Mesenchymal stem cell (in vitro differentiated cells and primary cell): ENCODE data around the gene TMEM225B.

ENCODE experiments used
- DNase-seq: peaks from one replicate; pipeline ENCODE4 v3.0.0-alpha.2; 2013
- H2AFZ ChIP-seq: one replicate; pipeline ENCODE4 v1.6.1; 2013; ENCODE audit warnings: low read depth, mild to moderate bottlenecking, control low read depth, inconsistent platforms, low read length, moderate library complexity
- H2AK5ac ChIP-seq: 2 replicates; pipeline ENCODE4 v1.6.1; 2013; ENCODE audit warnings: low read length, moderate library complexity, mild to moderate bottlenecking, inconsistent platforms; ENCODE audit not compliant: severe bottlenecking
- H2BK120ac ChIP-seq: one replicate; pipeline ENCODE4 v1.6.1; 2013; ENCODE audit warnings: low read depth, mild to moderate bottlenecking, inconsistent platforms, low read length, moderate library complexity
- H2BK12ac ChIP-seq, 2 experiments: one replicate each; pipeline ENCODE4 v1.6.1; 2013; ENCODE audit warnings: inconsistent platforms in 2 of 2, low read length in 2 of 2, mild to moderate bottlenecking in 2 of 2, moderate library complexity in 2 of 2, control low read depth in 1 of 2
- H2BK15ac ChIP-seq: one replicate; pipeline ENCODE4 v1.6.1; 2013; ENCODE audit warnings: mild to moderate bottlenecking, low read depth, inconsistent platforms; ENCODE audit not compliant: poor library complexity, severe bottlenecking
- H2BK5ac ChIP-seq: 2 replicates; pipeline ENCODE4 v1.6.1; 2013; ENCODE audit warnings: low read depth, mild to moderate bottlenecking, low read length, control low read depth, inconsistent platforms; ENCODE audit not compliant: poor library complexity, severe bottlenecking
- H3K14ac ChIP-seq, 2 experiments: one replicate each; pipeline ENCODE4 v1.6.1; 2013; ENCODE audit warnings: inconsistent platforms in 2 of 2, low read length in 2 of 2, control low read depth in 1 of 2, mild to moderate bottlenecking in 1 of 2, moderate library complexity in 1 of 2
- H3K18ac ChIP-seq, 2 experiments: one replicate each; pipeline ENCODE4 v1.6.1; 2013; ENCODE audit warnings: inconsistent platforms in 2 of 2, low read length in 2 of 2, control low read depth in 1 of 2, low read depth in 1 of 2, mild to moderate bottlenecking in 1 of 2
- H3K23ac ChIP-seq, 2 experiments: one replicate each; pipeline ENCODE4 v1.6.1; 2013; ENCODE audit warnings: inconsistent platforms in 2 of 2, low read length in 2 of 2, mild to moderate bottlenecking in 2 of 2, moderate library complexity in 2 of 2, control low read depth in 1 of 2
- H3K27ac ChIP-seq: 2 replicates; pipeline ENCODE4 v1.5.1; 2013; ENCODE audit warnings: mild to moderate bottlenecking, moderate library complexity, low read length, control low read depth, inconsistent platforms; ENCODE audit not compliant: poor library complexity, severe bottlenecking
- H3K27me3 ChIP-seq, 2 experiments: 2 replicates each; pipeline versions ENCODE4 v1.6.1 to v1.7.0; 2013; ENCODE audit warnings: low read length in 2 of 2, mild to moderate bottlenecking in 2 of 2, moderate library complexity in 2 of 2, control low read depth in 1 of 2, inconsistent platforms in 1 of 2; ENCODE audit not compliant: control insufficient read depth in 1 of 2, insufficient read depth in 1 of 2
- H3K36me3 ChIP-seq, 2 experiments: 2 replicates each; pipeline versions ENCODE4 v1.6.1 to v1.7.0; 2013; ENCODE audit warnings: low read length in 2 of 2, control low read depth in 1 of 2, inconsistent platforms in 1 of 2, low read depth in 1 of 2, mild to moderate bottlenecking in 1 of 2; ENCODE audit not compliant: insufficient read depth in 2 of 2, control insufficient read depth in 1 of 2
- H3K4ac ChIP-seq, 2 experiments: one replicate each; pipeline ENCODE4 v1.6.1; 2013; ENCODE audit warnings: inconsistent platforms in 2 of 2, low read length in 2 of 2, mild to moderate bottlenecking in 2 of 2, moderate library complexity in 2 of 2, control low read depth in 1 of 2, low read depth in 1 of 2
- H3K4me1 ChIP-seq: 2 replicates; pipeline ENCODE4 v1.6.1; 2013; ENCODE audit warnings: low read depth, low read length, control low read depth; ENCODE audit not compliant: control insufficient read depth, insufficient read depth
- H3K4me2 ChIP-seq: 2 replicates; pipeline ENCODE4 v1.6.1; 2013; ENCODE audit warnings: low read length, mild to moderate bottlenecking, inconsistent platforms; ENCODE audit not compliant: poor library complexity, severe bottlenecking
- H3K4me3 ChIP-seq, 2 experiments: 2 replicates each; pipeline versions ENCODE4 v1.5.1 to v1.7.0; 2013; ENCODE audit warnings: low read length in 2 of 2, mild to moderate bottlenecking in 2 of 2, control low read depth in 1 of 2, low read depth in 1 of 2; ENCODE audit not compliant: insufficient read depth in 1 of 2
- H3K79me1 ChIP-seq: replicated peaks from 2 replicates; pipeline ENCODE4 v1.6.1; 2013; ENCODE audit warnings: mild to moderate bottlenecking, control low read depth, low read length, inconsistent platforms; ENCODE audit not compliant: poor library complexity, severe bottlenecking
- H3K9ac ChIP-seq: 2 replicates; pipeline ENCODE4 v1.7.0; 2013; ENCODE audit warnings: mild to moderate bottlenecking, low read length, moderate library complexity
- H3K9me3 ChIP-seq: 2 replicates; pipeline ENCODE4 v1.7.0; 2013; ENCODE audit warnings: mild to moderate bottlenecking, low read length; ENCODE audit not compliant: control insufficient read depth
- H4K8ac ChIP-seq: one replicate; pipeline ENCODE4 v1.6.1; 2013; ENCODE audit warnings: inconsistent platforms, mild to moderate bottlenecking, low read length, moderate library complexity
- H4K91ac ChIP-seq: one replicate; pipeline ENCODE4 v1.6.1; 2013; ENCODE audit warnings: mild to moderate bottlenecking, low read length, inconsistent platforms
- WGBS: methylation state at CpG from one replicate; pipeline ENCODE4 v1.1.7; 2013; ENCODE audit warnings: mixed read lengths; 5-methylcytosine and 5-hydroxymethylcytosine counted together

Gene TMEM225B

DNA sequence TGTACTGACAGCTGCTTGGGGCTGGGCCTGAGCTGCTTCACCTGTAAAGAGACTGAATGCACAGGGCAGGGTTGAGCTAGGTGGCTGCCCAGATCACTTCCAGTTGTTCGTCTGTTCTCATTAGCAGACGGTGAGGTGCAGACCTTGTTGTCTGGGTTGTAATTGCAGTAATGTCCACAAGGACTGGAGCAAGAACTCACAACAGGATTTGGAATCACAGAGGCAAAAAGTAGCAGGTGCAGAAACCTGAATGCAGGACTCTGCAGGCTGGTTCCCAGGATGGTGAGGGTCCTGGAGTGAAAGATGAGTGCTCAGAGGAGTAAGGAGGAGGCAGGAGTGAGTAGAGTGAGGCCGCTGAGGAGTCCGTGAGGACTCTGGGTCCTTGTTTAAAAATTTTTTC lies 27.9 kb downstream of the TMEM225B start:
- Histone ChIP-seq H3K14ac (no peak overlapping the region), H3K23ac (no peak overlapping the region)
- WGBS = 96% methylated on average over 4 of the region's 4 CpGs

DNA sequence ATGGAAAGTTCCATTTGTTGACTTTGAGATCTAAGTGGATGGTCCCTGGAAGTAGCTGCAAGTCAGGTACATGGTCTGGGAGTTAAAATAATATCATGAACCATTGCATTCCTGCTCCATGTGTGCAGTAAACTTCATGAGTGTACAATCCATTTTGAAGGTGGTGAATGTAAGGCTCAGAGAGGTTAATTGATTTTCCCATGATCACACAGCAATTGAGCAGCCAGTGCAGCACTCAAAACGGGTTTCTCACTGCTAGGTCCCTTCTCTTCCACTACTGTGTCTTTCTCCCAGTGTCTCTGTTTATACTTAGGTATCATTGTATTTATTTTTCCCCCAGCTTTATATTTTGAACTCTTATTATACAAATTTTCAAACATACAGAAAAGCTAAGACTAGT lies 28.6 kb downstream of the TMEM225B start:
- H2AK5ac ChIP-seq = no peak overlapping the region
- H3K23ac ChIP-seq = no peak overlapping the region
- no peaks in the 10 kb centered on the region for H3K9me3 ChIP-seq
- no peaks in the 10 kb centered on the region for H3K27me3 ChIP-seq
- no peak overlapping the region for H2BK5ac ChIP-seq
- no peak overlapping the region for H3K4me2 ChIP-seq
- no peak overlapping the region for H3K14ac ChIP-seq
- no peak overlapping the region for H2BK120ac ChIP-seq
- no peak overlapping the region for H3K18ac ChIP-seq
- H3K79me1 ChIP-seq = peaks cover 55% of the 10 kb centered on the region
- no CpG with 5 or more reads among the region's 1 CpG for WGBS
- H3K36me3 ChIP-seq = peaks cover 68 to 99% of the 10 kb centered on the region in 2 experiments
- H3K27ac ChIP-seq = no peak overlapping the region
- no peak overlapping the region for H3K9ac ChIP-seq
- H3K4me1 ChIP-seq = no peaks in the 10 kb centered on the region
- H4K91ac ChIP-seq = no peak overlapping the region
- H2BK15ac ChIP-seq = no peak overlapping the region
- no peak overlapping the region for H3K4ac ChIP-seq
- no peak overlapping the region for H3K4me3 ChIP-seq
- DNase-seq = no peak
- no peak overlapping the region for H2BK12ac ChIP-seq
- H2AFZ ChIP-seq = no peak overlapping the region
- no peak overlapping the region for H4K8ac ChIP-seq

More for the DNA sequence above, 27.9 kb downstream of the TMEM225B start:
- no peak for DNase-seq
- peaks cover 60% of the 10 kb centered on the region for H3K79me1 ChIP-seq
- no peak overlapping the region for H2BK120ac ChIP-seq
- no peak overlapping the region for H3K9ac ChIP-seq
- no peak overlapping the region for H3K4ac ChIP-seq
- H2BK12ac ChIP-seq = no peak overlapping the region
- no peak overlapping the region for H3K4me2 ChIP-seq
- H2BK5ac ChIP-seq = no peak overlapping the region
- no peak overlapping the region for H3K4me3 ChIP-seq
- no peak overlapping the region for H4K8ac ChIP-seq
- no peaks in the 10 kb centered on the region for H3K4me1 ChIP-seq
- no peak overlapping the region for H2AFZ ChIP-seq
- H2AK5ac ChIP-seq = no peak overlapping the region
- no peaks in the 10 kb centered on the region for H3K27me3 ChIP-seq
- H3K27ac ChIP-seq = no peak overlapping the region
- no peak overlapping the region for H3K18ac ChIP-seq
- peaks cover 73 to 100% of the 10 kb centered on the region in 2 experiments for H3K36me3 ChIP-seq
- no peak overlapping the region for H4K91ac ChIP-seq
- no peak overlapping the region for H2BK15ac ChIP-seq
- H3K9me3 ChIP-seq = no peaks in the 10 kb centered on the region

DNA sequence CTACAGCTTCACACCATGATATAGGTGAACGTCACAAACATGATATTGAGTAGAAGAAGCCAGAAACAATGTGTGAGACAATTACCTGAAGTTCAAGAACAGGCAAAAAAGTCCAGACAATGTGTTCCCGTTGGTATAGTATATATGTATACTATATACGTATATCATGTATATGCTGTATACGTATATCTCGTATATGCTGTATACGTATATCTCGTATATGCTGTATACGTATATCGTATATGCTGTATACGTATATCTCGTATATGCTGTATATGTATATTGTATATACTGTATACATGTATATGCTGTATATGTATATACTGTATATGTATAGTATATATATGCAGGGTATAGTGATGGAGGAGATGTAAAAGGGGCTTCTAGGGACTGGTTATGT lies 29.4 kb downstream of the TMEM225B start:
- no peak overlapping the region for H2BK120ac ChIP-seq
- H2BK12ac ChIP-seq = no peak overlapping the region
- no peak overlapping the region for H3K4me3 ChIP-seq
- no peak overlapping the region for H2AK5ac ChIP-seq
- WGBS = 100% methylated on average over 11 of the region's 11 CpGs
- no peak overlapping the region for H3K9ac ChIP-seq
- peaks cover 64 to 94% of the 10 kb centered on the region in 2 experiments for H3K36me3 ChIP-seq
- H4K8ac ChIP-seq = no peak overlapping the region
- no peak overlapping the region for H2BK5ac ChIP-seq
- H3K23ac ChIP-seq = no peak overlapping the region
- H4K91ac ChIP-seq = no peak overlapping the region
- no peak for DNase-seq
- no peak overlapping the region for H2AFZ ChIP-seq
- H3K14ac ChIP-seq = no peak overlapping the region
- no peak overlapping the region for H3K18ac ChIP-seq
- no peaks in the 10 kb centered on the region for H3K27me3 ChIP-seq
- H3K4me1 ChIP-seq = no peaks in the 10 kb centered on the region
- no peak overlapping the region for H3K27ac ChIP-seq
- no peak overlapping the region for H2BK15ac ChIP-seq
- H3K4me2 ChIP-seq = no peak overlapping the region
- H3K79me1 ChIP-seq = peaks cover 53% of the 10 kb centered on the region
- no peaks in the 10 kb centered on the region for H3K9me3 ChIP-seq
- no peak overlapping the region for H3K4ac ChIP-seq

DNA sequence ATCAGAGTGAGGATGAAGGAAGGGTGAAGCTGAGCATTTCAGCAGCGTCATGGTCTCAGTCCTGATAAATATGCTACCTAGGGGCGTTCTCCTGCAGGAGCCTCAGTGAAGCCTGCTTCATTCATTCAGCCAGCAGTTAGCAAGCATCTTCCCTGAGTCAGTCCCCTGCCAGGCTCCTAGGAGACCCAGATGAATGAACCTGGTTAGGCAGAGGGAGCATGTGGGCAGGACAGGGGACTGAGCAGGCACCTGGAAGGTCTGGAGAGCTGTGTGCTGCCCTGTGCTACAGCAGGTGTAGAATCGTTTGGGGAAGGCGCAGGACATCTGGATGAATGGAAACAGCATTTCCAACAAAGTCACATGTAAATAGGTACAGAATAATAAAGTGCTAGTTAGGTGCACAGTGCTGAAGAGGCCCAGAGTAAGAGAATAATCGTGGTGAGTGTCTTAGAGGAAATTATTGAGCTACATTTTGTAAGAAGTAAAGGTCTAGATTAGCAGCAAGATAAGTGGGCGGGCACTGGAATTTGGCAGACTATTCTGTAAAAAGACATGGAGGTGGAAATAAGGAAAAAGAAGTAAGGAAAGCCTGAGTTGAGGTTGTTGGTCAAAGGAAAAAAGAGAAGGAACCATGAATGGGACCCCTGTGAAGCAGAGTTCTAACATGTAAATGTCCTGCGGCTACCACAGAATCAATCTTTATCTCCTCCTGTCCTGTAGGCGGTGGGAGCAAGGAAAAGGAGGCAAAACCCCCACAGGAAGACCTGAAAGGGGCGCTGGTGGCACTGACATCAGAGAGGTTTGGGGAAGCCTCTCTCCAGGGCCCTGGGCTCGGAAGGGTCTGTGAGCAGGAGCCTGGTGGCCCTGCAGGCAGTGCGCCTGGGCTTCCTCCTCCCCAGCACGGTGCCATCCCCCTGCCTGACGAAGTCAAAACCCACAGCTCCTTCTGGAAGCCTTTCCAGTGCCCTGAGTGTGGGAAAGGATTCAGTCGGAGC lies 30.7 kb downstream of the TMEM225B start:
- H3K36me3 ChIP-seq = peaks cover 53 to 91% of the 10 kb centered on the region in 2 experiments

More for the DNA sequence above, 30.7 kb downstream of the TMEM225B start:
- Histone ChIP-seq H3K27ac (no peak overlapping the region), H3K4me3 (no peak overlapping the region), H3K14ac (no peak overlapping the region), H4K8ac (no peak overlapping the region), H3K9ac (no peak overlapping the region), H2BK12ac (no peak overlapping the region), H3K4ac (no peak overlapping the region), H2AFZ (no peak overlapping the region), H2BK15ac (no peak overlapping the region), H2AK5ac (no peak overlapping the region), H3K4me2 (no peak overlapping the region), H2BK5ac (no peak overlapping the region), H3K4me1 (no peaks in the 10 kb centered on the region), H3K9me3 (no peaks in the 10 kb centered on the region), H2BK120ac (no peak overlapping the region), H3K23ac (no peak overlapping the region), H4K91ac (no peak overlapping the region), H3K18ac (no peak overlapping the region), H3K79me1 (peaks cover 49% of the 10 kb centered on the region), H3K27me3 (no peaks in the 10 kb centered on the region)
- 95% methylated on average over 14 of the region's 14 CpGs for WGBS
- no peak for DNase-seq
